AG09319 (cell line): ENCODE data around the gene TEX53.

Experiments
- DNase-seq: peaks from one replicate; pipeline ENCODE4 v3.0.0-alpha.2; 2010; ENCODE audit warnings: low read depth; ENCODE audit errors: extremely low read depth
- CTCF ChIP-seq: IDR thresholded peaks from 2 replicates; pipeline ENCODE4 v1.5.1; 2011; ENCODE audit warnings: low read depth, mild to moderate bottlenecking, inconsistent platforms, low read length, moderate library complexity

TEX53 gene

GRCh38 chr9:114694146-114694545 is 36.5 kb upstream of the TEX53 start:
- no peak for DNase-seq
- no peak for TF ChIP-seq CTCF

DNA sequence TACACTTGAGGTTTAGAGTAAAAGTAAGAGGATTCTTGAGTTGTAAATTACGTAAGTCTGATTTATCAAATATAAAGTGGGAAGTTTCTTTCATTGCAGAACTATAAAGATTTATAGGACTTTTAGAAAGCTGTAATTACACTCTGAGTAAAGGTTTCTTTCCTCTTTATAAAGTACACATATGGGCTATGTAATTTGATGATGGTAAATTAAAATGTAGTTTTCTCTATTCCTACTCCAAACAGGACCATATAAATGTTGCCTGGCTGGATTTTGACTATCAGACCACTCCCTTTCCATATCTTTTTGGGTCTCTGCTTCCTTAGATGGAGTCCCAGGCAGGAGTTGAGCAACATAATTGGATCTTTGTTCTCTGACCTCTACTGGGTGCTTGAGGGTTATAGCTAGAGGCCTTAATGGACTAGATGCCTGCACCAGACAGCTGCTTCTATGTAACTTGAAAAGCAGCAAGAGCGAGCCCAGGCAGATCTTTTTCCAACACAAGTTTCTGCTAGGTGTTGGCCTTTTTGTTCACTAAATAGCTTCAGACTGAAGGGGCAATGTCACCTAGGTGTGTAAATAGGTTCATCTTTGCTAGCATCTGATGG is 35.7 kb upstream of the TEX53 start:
- no peak for TF ChIP-seq CTCF
- DNase-seq: no peak

- TF ChIP-seq CTCF: no peak
- DNase-seq: no peak
These were observed 34.3 kb upstream of the TEX53 start for GRCh38 chr9:114691956-114692295.

- DNase-seq: peak; percentile 30
- TF ChIP-seq CTCF: no peak
These were observed 33.7 kb upstream of the TEX53 start for GRCh38 chr9:114691046-114691955.

DNA sequence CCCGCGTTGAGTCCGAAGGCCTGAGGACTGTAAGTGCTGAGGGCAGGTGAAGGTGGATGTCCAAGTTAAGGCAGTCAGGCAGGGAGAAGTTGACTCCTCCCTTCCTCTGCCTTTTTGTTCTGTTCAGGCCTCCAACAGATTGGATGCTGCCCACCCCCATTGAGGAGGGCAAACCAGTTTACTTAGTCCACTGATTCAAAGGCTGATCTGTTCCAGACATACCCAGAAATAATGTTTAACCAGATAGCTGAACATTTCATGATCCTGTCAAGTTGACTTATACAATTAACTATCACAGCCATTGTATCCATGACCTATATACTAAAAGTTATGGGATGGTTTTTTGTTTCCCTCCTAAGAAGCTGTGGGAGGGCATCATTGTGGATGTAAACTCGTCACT is 32.7 kb upstream of the TEX53 start:
- no peak for DNase-seq
- TF ChIP-seq CTCF: no peak

- TF ChIP-seq CTCF: no peak
- DNase-seq: no peak
These were observed 32.2 kb upstream of the TEX53 start for GRCh38 chr9:114689813-114690212.

DNA sequence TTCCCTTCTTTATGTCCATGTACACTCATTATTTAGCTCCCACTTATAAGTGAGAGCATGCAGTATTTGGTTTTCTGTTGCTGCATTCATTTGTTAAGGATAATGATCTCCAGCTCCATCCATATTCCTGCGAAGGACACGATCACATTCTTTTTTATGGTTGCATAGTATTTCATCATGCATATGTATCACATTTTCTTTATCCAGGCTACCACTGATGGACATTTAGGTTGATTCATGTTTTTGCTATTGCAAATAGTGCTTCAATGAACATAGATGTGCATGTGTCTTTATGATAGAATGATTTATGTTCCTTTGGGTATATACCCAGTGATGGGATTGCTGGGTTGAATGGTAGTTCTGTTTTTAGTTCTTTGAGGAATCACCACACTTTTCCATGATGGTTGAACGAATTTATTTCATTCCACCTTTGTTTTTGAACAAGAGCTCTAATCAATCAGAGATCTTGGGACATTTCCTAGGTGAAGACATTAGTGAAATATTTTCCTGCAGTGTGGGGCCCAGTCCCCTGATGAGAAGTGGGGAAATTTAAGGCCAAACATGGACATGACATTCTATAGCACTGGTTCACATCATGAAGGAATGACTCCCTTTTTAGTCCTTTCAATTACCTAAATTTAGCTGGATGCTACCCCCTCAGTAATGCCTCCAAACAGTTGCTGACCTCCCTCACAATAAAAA is 31.5 kb upstream of the TEX53 start:
- TF ChIP-seq CTCF: no peak
- DNase-seq: no peak
